ENCODE measurements around the gene EVA1A.

Gene EVA1A

GRCh38 chr2:75558786-75559679 lies 1.7 kb downstream of the EVA1A start:
- no peak for TF ChIP-seq CTCF (IDR thresholded peaks at IDR 0.05)

- TF ChIP-seq CTCF (IDR thresholded peaks at IDR 0.05): no peak
Observed at GRCh38 chr2:75558136-75558535, 2.6 kb downstream of the EVA1A start.

GRCh38 chr2:75557474-75558133 lies 3.1 kb downstream of the EVA1A start:
- TF ChIP-seq CTCF (IDR thresholded peaks at IDR 0.05): no peak

GRCh38 chr2:75556679-75557366 lies 3.9 kb downstream of the EVA1A start:
- no peak for TF ChIP-seq CTCF (IDR thresholded peaks at IDR 0.05)

GRCh38 chr2:75555701-75556100 lies 5.0 kb downstream of the EVA1A start:
- no peak for TF ChIP-seq CTCF (IDR thresholded peaks at IDR 0.05)

- no peak for TF ChIP-seq CTCF (IDR thresholded peaks at IDR 0.05)
Observed at GRCh38 chr2:75553935-75554531, 6.7 kb downstream of the EVA1A start.

GRCh38 chr2:75552222-75552621 lies 8.5 kb downstream of the EVA1A start:
- no peak for TF ChIP-seq CTCF (IDR thresholded peaks at IDR 0.05)

All from LNCAP (cell line).